Prostate gland (tissue), 2 donors: Measurements from ENCODE around the gene EPM2A.

Source experiments
- CTCF ChIP-seq, 4 experiments: fragments of 200-600 bp in 2 of 4; fragments of 450-650 bp in 2 of 4; sonication (generic) in 2 of 4; IDR thresholded peaks; 1 replicate in 3 of 4; 2 replicates in 1 of 4; pipeline ENCODE4 v1.5.1; 2016 to 2019; ENCODE audit warnings: antibody characterized with exemption in 4 of 4, mild to moderate bottlenecking in 2 of 4, moderate library complexity in 2 of 4
- POLR2A ChIP-seq: fragments of 450-650 bp; IDR thresholded peaks from one replicate; pipeline ENCODE4 v1.6.1; 2016; ENCODE audit warnings: antibody characterized with exemption, mild to moderate bottlenecking
- POLR2AphosphoS5 ChIP-seq: sonication (generic); formaldehyde crosslinking; IDR thresholded peaks from one replicate; pipeline ENCODE4 v1.6.1; 2017; ENCODE audit warnings: antibody characterized with exemption

- TF ChIP-seq CTCF (IDR thresholded peaks at IDR 0.05): no peak
- TF ChIP-seq POLR2AphosphoS5: no peak
- no peak for TF ChIP-seq POLR2A
Measured at GRCh38 chr6:145715426-145715825, 19.9 kb downstream of the EPM2A start.
